H1 (cell line): ENCODE measurements around the gene GRB7. TPM values are rescaled to one million over a fixed set of nuclear protein-coding genes. Genes with fewer than 3 reads are reported as not detected.

ENCODE experiments used
- CTCF ChIA-PET: fragments of 300-600 bp; sonication (Branson Sonifier 250); formaldehyde crosslinking; loops from one replicate; lab custom pipeline; 2021; ENCODE audit not compliant: partially characterized antibody; lab: Charles Lee
- POLR2A ChIA-PET: fragments of 300-600 bp; sonication (Branson Sonifier 250); formaldehyde crosslinking; loops from one replicate; lab custom pipeline; 2021; ENCODE audit warnings: inconsistent platforms; ENCODE audit not compliant: partially characterized antibody; lab: Charles Lee
- DNase-seq, 2 experiments: peaks; one replicate each; pipeline versions ENCODE4 v3.0.0 to v3.0.0-alpha.2; 2010 to 2022; ENCODE audit warnings: low spot score in 2 of 2, low read depth in 1 of 2, mixed read lengths in 1 of 2
- FAIRE-seq: peaks from 2 replicates; lab custom pipeline; 2011; peaks lifted over from hg19 to GRCh38; lab: Jason Lieb, UNC
- H2AFZ ChIP-seq: 2 replicates; pipeline ENCODE4 v1.8.1; 2012; ENCODE audit warnings: low read length, inconsistent platforms
- H2AK5ac ChIP-seq: 2 replicates; pipeline ENCODE4 v1.6.1; 2013; ENCODE audit warnings: low read depth, low read length
- H2BK120ac ChIP-seq: replicated peaks from 2 replicates; pipeline ENCODE3; 2013; ENCODE audit warnings: low read depth, low read length, inconsistent platforms
- H2BK12ac ChIP-seq: 2 replicates; pipeline ENCODE4 v1.6.1; 2013; ENCODE audit warnings: low read depth, low read length
- H2BK15ac ChIP-seq: 2 replicates; pipeline ENCODE4 v1.6.1; 2013; ENCODE audit warnings: low read length
- H2BK20ac ChIP-seq: 2 replicates; pipeline ENCODE4 v1.6.1; 2013; ENCODE audit warnings: low read length
- H2BK5ac ChIP-seq: 2 replicates; pipeline ENCODE4 v1.6.1; 2013; ENCODE audit warnings: low read depth, low read length
- H3K14ac ChIP-seq: 2 replicates; pipeline ENCODE4 v1.6.1; 2013; ENCODE audit warnings: inconsistent platforms; ENCODE audit not compliant: insufficient read length
- H3K18ac ChIP-seq: 2 replicates; pipeline ENCODE4 v1.6.1; 2013; ENCODE audit warnings: low read length; ENCODE audit errors: extremely low read depth
- H3K23ac ChIP-seq: 2 replicates; pipeline ENCODE4 v1.6.1; 2013; ENCODE audit warnings: inconsistent platforms; ENCODE audit not compliant: insufficient read length
- H3K23me2 ChIP-seq: 2 replicates; pipeline ENCODE4 v1.6.1; 2013; ENCODE audit warnings: low read depth, low read length
- H3K27ac ChIP-seq: 2 replicates; pipeline ENCODE4 v1.6.1; 2011; ENCODE audit warnings: low read depth, low read length, inconsistent platforms
- H3K27me3 ChIP-seq, 4 experiments: replicated peaks in 1 of 4; 1 replicate in 1 of 4; 2 replicates in 3 of 4; pipeline versions ENCODE4 v1.6.1 to v1.8.1; 2011 to 2013; ENCODE audit warnings: low read length in 3 of 4, mild to moderate bottlenecking in 3 of 4, inconsistent platforms in 2 of 4, mixed read lengths in 2 of 4, moderate library complexity in 1 of 4; ENCODE audit not compliant: control insufficient read depth in 3 of 4, insufficient read depth in 3 of 4; ENCODE audit errors: extremely low read depth in 1 of 4
- H3K36me3 ChIP-seq, 4 experiments: 2 replicates each; pipeline versions ENCODE4 v1.6.1 to v1.8.1; 2011 to 2013; ENCODE audit warnings: mild to moderate bottlenecking in 4 of 4, low read length in 3 of 4, moderate library complexity in 2 of 4, control low read depth in 1 of 4, inconsistent platforms in 1 of 4; ENCODE audit not compliant: insufficient read depth in 4 of 4, control insufficient read depth in 2 of 4
- H3K4ac ChIP-seq: replicated peaks from 2 replicates; pipeline ENCODE3; 2013; ENCODE audit warnings: low read length, low read depth, mixed read lengths, inconsistent platforms; ENCODE audit not compliant: insufficient read length
- H3K4me1 ChIP-seq, 4 experiments: replicated peaks in 1 of 4; 1 replicate in 1 of 4; 2 replicates in 3 of 4; pipeline versions ENCODE4 v1.6.1 to v1.8.1; 2011 to 2013; ENCODE audit warnings: low read length in 3 of 4, inconsistent platforms in 2 of 4, mixed read lengths in 1 of 4; ENCODE audit not compliant: insufficient read depth in 4 of 4, control insufficient read depth in 3 of 4
- H3K4me2 ChIP-seq, 2 experiments: 2 replicates each; pipeline versions ENCODE4 v1.6.1 to v1.8.1; 2011 to 2013; ENCODE audit warnings: low read depth in 2 of 2, low read length in 2 of 2, control low read depth in 1 of 2, inconsistent platforms in 1 of 2, mild to moderate bottlenecking in 1 of 2; ENCODE audit not compliant: insufficient read depth in 1 of 2
- H3K4me3 ChIP-seq, 4 experiments: fragments of 200-600, 300-600 bp in 1 of 4; sonication (generic), shearing (Covaris generic), sonication (Bioruptor Twin) in 1 of 4; 2 replicates each; pipeline versions ENCODE4 v1.5.1 to v1.8.1; 2011 to 2016; ENCODE audit warnings: low read length in 4 of 4, low read depth in 3 of 4, control low read depth in 2 of 4, inconsistent platforms in 2 of 4, mild to moderate bottlenecking in 2 of 4, mixed read lengths in 1 of 4, moderate library complexity in 1 of 4; ENCODE audit not compliant: insufficient read depth in 2 of 4; ENCODE audit errors: extremely low read depth in 1 of 4
- H3K56ac ChIP-seq: replicated peaks from 2 replicates; pipeline ENCODE3; 2013; ENCODE audit warnings: low read depth, mild to moderate bottlenecking, mixed read lengths, low read length, inconsistent platforms; ENCODE audit not compliant: insufficient read length
- H3K79me1 ChIP-seq: 2 replicates; pipeline ENCODE4 v1.6.1; 2013; ENCODE audit warnings: low read depth, low read length, control low read depth
- H3K79me2 ChIP-seq, 2 experiments: 2 replicates each; pipeline versions ENCODE4 v1.6.1 to v1.8.1; 2012 to 2013; ENCODE audit warnings: low read length in 2 of 2, mild to moderate bottlenecking in 2 of 2, inconsistent platforms in 1 of 2; ENCODE audit not compliant: insufficient read depth in 2 of 2, control insufficient read depth in 1 of 2
- H3K9ac ChIP-seq, 4 experiments: replicated peaks in 1 of 4; 1 replicate in 1 of 4; 2 replicates in 3 of 4; pipeline versions ENCODE4 v1.6.1 to v1.8.1; 2011 to 2013; ENCODE audit warnings: low read depth in 3 of 4, low read length in 3 of 4, control low read depth in 2 of 4, mild to moderate bottlenecking in 2 of 4, moderate library complexity in 2 of 4, inconsistent platforms in 1 of 4; ENCODE audit errors: extremely low read depth in 1 of 4
- H3K9me3 ChIP-seq, 2 experiments: 2 replicates each; pipeline versions ENCODE4 v1.6.1 to v1.8.1; 2012 to 2013; ENCODE audit warnings: mild to moderate bottlenecking in 2 of 2, moderate library complexity in 2 of 2, control low read depth in 1 of 2, inconsistent platforms in 1 of 2, low read depth in 1 of 2, low read length in 1 of 2, mixed read lengths in 1 of 2; ENCODE audit not compliant: insufficient read depth in 2 of 2
- H4K20me1 ChIP-seq, 2 experiments: replicated peaks in 1 of 2; 2 replicates each; pipeline versions ENCODE3 to v1.8.1; 2011 to 2013; ENCODE audit warnings: inconsistent platforms in 2 of 2, low read length in 2 of 2, mild to moderate bottlenecking in 1 of 2; ENCODE audit not compliant: insufficient read depth in 2 of 2, control insufficient read depth in 1 of 2
- H4K5ac ChIP-seq: 2 replicates; pipeline ENCODE4 v1.6.1; 2013; ENCODE audit warnings: low read length, low read depth, mixed read lengths, inconsistent platforms; ENCODE audit not compliant: insufficient read length
- H4K8ac ChIP-seq: 2 replicates; pipeline ENCODE4 v1.8.0; 2013; ENCODE audit warnings: mild to moderate bottlenecking, moderate library complexity, low read length, inconsistent platforms; ENCODE audit not compliant: insufficient read depth; ENCODE audit errors: extremely low read depth
- H4K91ac ChIP-seq: replicated peaks from 2 replicates; pipeline ENCODE3; 2013; ENCODE audit warnings: low read length, mixed read lengths, inconsistent platforms; ENCODE audit not compliant: insufficient read length
- CTCF ChIP-seq, 3 experiments: IDR thresholded peaks; 1 replicate in 2 of 3; 2 replicates in 1 of 3; pipeline versions ENCODE4 v1.5.1 to v1.6.1; 2011; ENCODE audit warnings: low read length in 3 of 3, mild to moderate bottlenecking in 3 of 3, inconsistent platforms in 2 of 3, low read depth in 1 of 3, moderate library complexity in 1 of 3; ENCODE audit not compliant: insufficient read depth in 1 of 3; ENCODE audit errors: control extremely low read depth in 1 of 3
- EGR1 ChIP-seq: IDR thresholded peaks from 2 replicates; pipeline ENCODE4 v1.6.1; 2011; ENCODE audit warnings: low read depth, low read length, borderline replicate concordance
- GTF2F1 ChIP-seq: IDR thresholded peaks from 2 replicates; pipeline ENCODE4 v1.6.1; 2012; ENCODE audit warnings: low read depth, low read length, improper control_type of control experiment, borderline replicate concordance
- JUND ChIP-seq: IDR thresholded peaks from 2 replicates; pipeline ENCODE4 v1.6.1; 2011; ENCODE audit warnings: mild to moderate bottlenecking, improper control_type of control experiment, low read length
- KDM1A ChIP-seq: fragments of 200-600, 300-600 bp; sonication (generic); IDR thresholded peaks from 2 replicates; pipeline ENCODE4 v1.7.1; 2016; ENCODE audit warnings: mild to moderate bottlenecking, low read length, borderline replicate concordance
- KDM4A ChIP-seq: IDR thresholded peaks from one replicate; pipeline ENCODE4 v1.7.1; 2012; ENCODE audit warnings: low read depth, mild to moderate bottlenecking, moderate library complexity, low read length, inconsistent platforms; ENCODE audit not compliant: severe bottlenecking
- MAX ChIP-seq: IDR thresholded peaks from 2 replicates; pipeline ENCODE4 v1.6.1; 2012; ENCODE audit warnings: inconsistent platforms
- POLR2AphosphoS5 ChIP-seq: IDR thresholded peaks from 2 replicates; pipeline ENCODE4 v1.6.1; 2011; ENCODE audit warnings: low read depth, low read length
- WGBS, 2 experiments: shearing (Covaris generic) in 1 of 2; methylation state at CpG; one replicate each; pipeline versions ENCODE4 v1.1.6 to v1.1.7; 2013 to 2015; ENCODE audit warnings: low lambda C conversion rate in 2 of 2, mixed read lengths in 2 of 2, inconsistent platforms in 1 of 2, low coverage in 1 of 2, missing lambda C conversion rate in 1 of 2; ENCODE audit not compliant: insufficient replicate concordance in 2 of 2, insufficient coverage in 1 of 2, insufficient read length in 1 of 2; ENCODE audit errors: extremely low coverage in 1 of 2, missing lambda C conversion rate in 1 of 2; 5-methylcytosine and 5-hydroxymethylcytosine counted together
- polyA plus RNA-seq, 7 experiments: library from polyadenylated mRNA; depleted of rRNA in 3 of 7; stranded (reverse) in 5 of 7; unstranded in 2 of 7; fragments of >200 nt in 5 of 7; fragments of 200-250 nt in 2 of 7; gene quantifications; 1 replicate in 5 of 7; 2 replicates in 1 of 7; 4 replicates in 1 of 7; pipeline versions ENCODE4 v1.2.1 to v1.2.3, GENCODE V29; 2011 to 2013; ENCODE audit warnings: missing spikeins in 2 of 7, mixed read lengths in 2 of 7
- total RNA-seq: library from RNA; stranded (reverse); fragmentation: NEBNext Ultra II Directional; extraction: Animal tissue kit (Norgen Biotek cat#: 25700); gene quantifications from 2 replicates; pipeline ENCODE4 v1.2.1, GENCODE V29; 2021

Gene GRB7
- total and polyA plus RNA-seq, 2 of the 8 experiments (the other 6 are each of a cell fraction or from before 2014, with no cell fraction given): 32.2 to 41.5 TPM

GRCh38 chr17:39757931-39758873, 20.5 kb downstream of the GRB7 start:
- Histone ChIP-seq H3K36me3 (no peaks in the 10 kb centered on the region), H2BK20ac (no peak overlapping the region), H4K5ac (no peak overlapping the region), H2BK12ac (no peak overlapping the region), H3K14ac (no peak overlapping the region), H3K23ac (no peak overlapping the region), H3K4me2 (no peak overlapping the region), H3K4me3 (no peak overlapping the region), H2AK5ac (no peak overlapping the region), H4K20me1 (no peaks in the 10 kb centered on the region), H3K79me2 (no peaks in the 10 kb centered on the region), H2AFZ (no peak overlapping the region), H3K9ac (no peak overlapping the region), H3K27me3 (peaks cover 0 to 2% (median under 1%) of the 10 kb centered on the region in 4 experiments; a peak in 2 of 7 replicates), H2BK15ac (no peak overlapping the region), H3K27ac (no peak overlapping the region), H3K4me1 (peaks cover 7 to 12% (median 11%) of the 10 kb centered on the region in 4 experiments; a peak in 6 of 7 replicates), H3K79me1 (no peaks in the 10 kb centered on the region; the same call in 1 of the 2 replicates), H3K56ac (no peak overlapping the region), H2BK120ac (no peak overlapping the region), H3K18ac (no peak overlapping the region), H3K9me3 (no peaks in the 10 kb centered on the region), H3K23me2 (peaks cover 10% of the 10 kb centered on the region; the same call in 1 of the 2 replicates), H4K8ac (no peak overlapping the region), H2BK5ac (no peak overlapping the region), H3K4ac (no peak overlapping the region), H4K91ac (no peak overlapping the region)
- no peak for DNase-seq
- 85% methylated on average over 12 of the region's 12 CpGs; no CpG with 5 or more reads in 1 of the 2 experiments for WGBS, 2 experiments
- no peak for FAIRE-seq
- CTCF ChIA-PET: interaction anchor here (0.9 to 3.0 kb wide), 6 partner anchors 29 to 137 kb away, joined by 3 to 13 read pairs (median 3); no protein-coding TSS in a partner anchor
- POLR2A ChIA-PET: interaction anchor here (2.0 kb wide), 1 partner anchor 28 kb away, joined by 9 read pairs; the partner anchor contains the start of gene MIEN1
- TF ChIP-seq KDM4A: no peak
- TF ChIP-seq GTF2F1: no peak
- no peak for TF ChIP-seq KDM1A
- no peak for TF ChIP-seq CTCF (IDR thresholded peaks at IDR 0.05; ENCODE audit: control extremely low read depth in 1 of 3, insufficient read depth in 1 of 3, low read depth in 1 of 3, low read length in 3 of 3)
- no peak for TF ChIP-seq POLR2AphosphoS5
- TF ChIP-seq JUND: no peak
- no peak for TF ChIP-seq EGR1
- no peak for TF ChIP-seq MAX
